Retinal pigment epithelial cell (primary cell): ENCODE measurements around the gene TOP3A.

Source experiments
- DNase-seq: peaks from one replicate; pipeline ENCODE4 v3.0.0-alpha.2; 2010; ENCODE audit warnings: low read depth
- H3K4me3 ChIP-seq: 2 replicates; pipeline ENCODE4 v1.5.1; 2011; ENCODE audit warnings: mild to moderate bottlenecking, low read length, control low read depth, moderate library complexity
- TF ChIP-seq, protein P1 (sequence below): conservative IDR thresholded peaks from 2 replicates; pipeline ENCODE4 v1.5.1; 2011; ENCODE audit warnings: low read depth, low read length, control low read depth, inconsistent platforms

The TOP3A gene

DNA sequence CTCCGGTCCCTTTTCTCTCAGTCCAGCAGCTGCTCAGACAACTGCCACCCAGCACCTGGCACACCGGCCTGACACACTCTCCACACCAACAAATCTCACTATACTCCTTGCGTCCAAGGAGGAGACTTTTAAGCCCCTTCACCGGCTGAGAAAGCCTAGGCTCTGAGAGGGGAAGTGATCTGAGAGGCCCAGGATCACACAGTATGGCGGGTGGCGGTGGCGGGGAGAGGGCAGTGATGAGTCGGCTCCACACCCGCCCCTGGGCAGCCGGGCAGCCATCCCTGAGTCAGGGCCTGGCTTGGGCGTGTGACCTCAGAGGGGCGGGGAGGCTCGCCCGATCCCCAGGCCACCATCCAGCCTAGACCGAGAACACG, 56.8 kb downstream of the TOP3A start:
- TF ChIP-seq, protein P1, sequence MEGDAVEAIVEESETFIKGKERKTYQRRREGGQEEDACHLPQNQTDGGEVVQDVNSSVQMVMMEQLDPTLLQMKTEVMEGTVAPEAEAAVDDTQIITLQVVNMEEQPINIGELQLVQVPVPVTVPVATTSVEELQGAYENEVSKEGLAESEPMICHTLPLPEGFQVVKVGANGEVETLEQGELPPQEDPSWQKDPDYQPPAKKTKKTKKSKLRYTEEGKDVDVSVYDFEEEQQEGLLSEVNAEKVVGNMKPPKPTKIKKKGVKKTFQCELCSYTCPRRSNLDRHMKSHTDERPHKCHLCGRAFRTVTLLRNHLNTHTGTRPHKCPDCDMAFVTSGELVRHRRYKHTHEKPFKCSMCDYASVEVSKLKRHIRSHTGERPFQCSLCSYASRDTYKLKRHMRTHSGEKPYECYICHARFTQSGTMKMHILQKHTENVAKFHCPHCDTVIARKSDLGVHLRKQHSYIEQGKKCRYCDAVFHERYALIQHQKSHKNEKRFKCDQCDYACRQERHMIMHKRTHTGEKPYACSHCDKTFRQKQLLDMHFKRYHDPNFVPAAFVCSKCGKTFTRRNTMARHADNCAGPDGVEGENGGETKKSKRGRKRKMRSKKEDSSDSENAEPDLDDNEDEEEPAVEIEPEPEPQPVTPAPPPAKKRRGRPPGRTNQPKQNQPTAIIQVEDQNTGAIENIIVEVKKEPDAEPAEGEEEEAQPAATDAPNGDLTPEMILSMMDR = peak; percentile 4
- peak overlapping the region; percentile 85 for H3K4me3 ChIP-seq
- DNase-seq = no peak

DNA sequence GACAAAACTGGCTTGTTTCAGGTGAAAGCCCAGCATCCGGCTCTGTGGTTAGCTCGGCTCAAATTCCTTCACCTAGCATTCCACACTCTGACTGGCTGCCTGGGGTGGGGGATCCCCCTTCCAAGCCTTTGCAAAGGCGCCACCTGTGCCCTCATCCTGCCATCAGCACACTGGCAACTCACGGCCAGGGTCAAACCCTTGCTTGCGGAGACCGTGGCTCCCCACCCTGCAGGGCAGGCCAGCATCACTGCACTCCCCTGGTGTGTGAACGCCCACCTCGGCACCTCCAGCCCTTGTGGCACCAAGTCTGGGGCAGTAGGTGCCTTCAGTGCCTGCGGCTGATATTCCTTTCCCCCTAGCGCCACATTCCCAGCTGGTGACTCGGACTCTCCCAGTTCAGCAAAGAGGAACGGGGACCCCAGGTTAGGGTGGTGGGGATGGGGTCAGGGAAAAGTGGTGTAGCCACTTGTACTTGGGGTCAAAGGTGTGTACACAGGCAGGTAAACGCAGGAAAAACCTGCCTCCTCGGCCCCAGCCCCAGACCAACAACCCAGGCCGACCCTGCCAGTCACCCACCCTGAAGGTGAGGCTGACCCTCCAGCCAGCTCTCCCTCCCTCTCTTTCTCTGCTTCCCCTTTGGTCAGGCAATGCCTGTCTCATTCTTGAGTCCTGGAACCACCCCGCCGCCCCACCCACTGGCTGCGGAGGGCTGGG, 57.4 kb downstream of the TOP3A start:
- peak overlapping the region; percentile 85 for H3K4me3 ChIP-seq
- TF ChIP-seq, protein P1 = no peak
- DNase-seq = no peak

- H3K4me3 ChIP-seq = peak overlapping the region; percentile 85
- TF ChIP-seq, protein P1 = no peak
- no peak for DNase-seq
These were observed 58.0 kb downstream of the TOP3A start for GRCh38 chr17:18256776-18257175.

- H3K4me3 ChIP-seq = no peak overlapping the region
- TF ChIP-seq, protein P1 = no peak
- DNase-seq = no peak
These were observed 58.4 kb downstream of the TOP3A start for GRCh38 chr17:18256351-18256750.

DNA sequence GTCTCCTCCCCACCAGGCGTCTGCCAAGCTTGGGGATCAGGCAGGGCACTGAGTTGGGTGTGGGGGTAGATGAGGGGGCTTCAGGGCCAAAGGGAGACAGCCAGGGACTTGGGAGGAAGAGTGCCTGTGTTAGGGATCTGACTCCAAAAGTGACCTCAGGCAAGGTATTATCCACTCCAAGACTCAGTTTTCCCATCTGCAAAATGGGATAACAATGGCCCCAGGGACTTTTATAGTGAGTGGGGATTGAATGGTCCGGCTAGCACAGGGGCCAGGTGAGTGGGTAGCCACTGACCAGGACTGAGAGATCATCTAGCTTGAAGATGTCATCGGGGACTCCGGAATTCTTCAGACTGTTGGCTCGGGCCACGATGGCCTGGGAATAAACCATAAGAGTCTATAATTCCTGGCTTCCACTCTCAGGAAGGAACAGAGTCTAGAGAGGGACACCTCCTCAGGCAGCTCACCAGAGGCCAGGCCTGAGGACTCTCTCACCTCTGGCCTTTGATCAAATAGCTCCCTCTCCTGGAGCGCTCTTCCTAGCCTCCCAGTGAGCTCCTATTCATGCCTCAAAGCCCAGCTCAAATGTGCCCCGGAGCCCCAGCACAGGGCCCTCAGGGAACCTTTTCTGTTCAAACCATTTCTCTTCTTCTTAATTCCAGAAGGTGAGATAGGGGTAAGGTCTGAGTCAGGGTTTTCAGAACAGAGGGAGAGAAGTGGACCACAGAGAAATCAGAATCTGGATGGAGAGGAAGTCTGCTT, 59.7 kb downstream of the TOP3A start:
- TF ChIP-seq, protein P1 = no peak
- no peak overlapping the region for H3K4me3 ChIP-seq
- no peak for DNase-seq

DNA sequence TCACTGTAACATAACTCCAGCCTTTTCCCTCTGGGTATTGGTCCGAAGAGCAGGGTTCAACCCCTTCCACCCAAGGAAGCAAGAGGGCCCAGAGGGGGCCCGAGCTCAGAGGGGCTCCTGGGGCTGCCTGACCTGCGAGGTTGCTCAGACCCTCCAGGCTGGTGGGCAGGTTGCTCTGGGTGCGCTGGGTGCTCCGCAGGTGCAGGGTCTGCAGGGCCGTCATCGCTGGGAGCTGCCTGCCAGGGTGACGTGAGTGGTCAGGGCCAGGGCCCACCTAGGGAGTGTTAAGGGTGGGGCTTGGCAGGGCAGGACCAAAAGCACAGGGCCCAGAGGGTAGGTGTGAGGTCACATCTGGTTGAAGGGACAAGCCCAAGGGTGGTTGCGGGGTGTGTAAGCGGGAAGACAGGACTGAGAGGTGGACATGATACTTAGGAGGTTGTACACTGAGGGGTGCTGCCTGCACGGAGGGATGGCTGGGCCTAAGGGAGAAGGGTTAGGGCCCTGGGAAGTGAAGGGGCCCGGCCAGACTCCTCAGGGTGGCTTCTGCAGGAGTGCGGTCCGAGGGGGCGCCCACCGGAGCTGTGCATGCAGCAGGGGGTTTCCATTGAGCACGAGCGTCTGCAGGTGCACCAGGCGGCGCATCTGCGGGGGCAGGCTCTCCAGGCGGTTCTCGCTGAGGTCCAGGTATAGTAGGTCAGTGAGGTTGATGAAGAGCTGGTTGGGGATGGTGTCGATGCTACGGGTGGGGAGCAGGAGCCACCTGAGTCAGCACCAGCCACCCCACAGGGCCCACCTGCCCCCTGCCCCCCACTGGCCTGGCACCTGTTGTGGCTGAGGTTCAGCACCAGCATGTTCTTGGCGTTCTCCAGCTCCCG, 60.6 kb downstream of the TOP3A start:
- no peak for DNase-seq
- TF ChIP-seq, protein P1 = no peak
- no peak overlapping the region for H3K4me3 ChIP-seq
